Endothelial cell of umbilical vein (primary cell): Measurements from ENCODE around the gene TMCO1. TPM values are rescaled to one million over a fixed set of nuclear protein-coding genes. Genes with fewer than 3 reads are reported as not detected.
"Not testable (repeated sequence)": the region's sequence is repeated elsewhere in the genome, so short reads cannot be mapped to it uniquely, and the experiment has no call there.

Source experiments
- BruUV-seq: library from RNA; stranded (reverse); fragments of 400-500 nt; replicated peaks from 2 replicates; lab custom pipeline; 2021; lab: Mats Ljungman, UMichigan
- CTCF ChIA-PET: fragments of 300-600, 350-600 bp; sonication (Branson Sonifier 250); formaldehyde crosslinking; loops from one replicate; lab custom pipeline; 2021; ENCODE audit warnings: antibody characterized with exemption, inconsistent platforms; lab: Charles Lee
- POLR2A ChIA-PET: fragments of 300-600, 350-600 bp; sonication (Branson Sonifier 250); formaldehyde crosslinking; loops from one replicate; lab custom pipeline; 2021; ENCODE audit warnings: antibody characterized with exemption, inconsistent platforms; lab: Charles Lee
- DNase-seq: peaks from one replicate; pipeline ENCODE4 v3.0.0-alpha.2; 2011; ENCODE audit warnings: low read depth, low spot score
- FAIRE-seq: peaks from 2 replicates; lab custom pipeline; 2011; peaks lifted over from hg19 to GRCh38; lab: Jason Lieb, UNC
- H2AFZ ChIP-seq: 2 replicates; pipeline ENCODE4 v1.6.0; 2012; ENCODE audit warnings: low read depth, low read length, control low read depth, inconsistent platforms
- H3K27ac ChIP-seq: 2 replicates; pipeline ENCODE4 v1.5.1; 2011; ENCODE audit warnings: low read depth, mild to moderate bottlenecking, control low read depth, low read length, moderate library complexity; ENCODE audit not compliant: insufficient read depth
- H3K27me3 ChIP-seq, 2 experiments: 2 replicates each; pipeline versions ENCODE4 v1.6.0 to v1.6.1; 2011; ENCODE audit warnings: low read length in 2 of 2, mixed read lengths in 1 of 2; ENCODE audit not compliant: control insufficient read depth in 2 of 2, insufficient read depth in 2 of 2
- H3K36me3 ChIP-seq, 2 experiments: 2 replicates in 1 of 2; 3 replicates in 1 of 2; pipeline ENCODE4 v1.5.1; 2011; ENCODE audit warnings: low read length in 2 of 2, mild to moderate bottlenecking in 1 of 2, moderate library complexity in 1 of 2; ENCODE audit not compliant: control insufficient read depth in 2 of 2, insufficient read depth in 2 of 2; ENCODE audit errors: extremely low read depth in 1 of 2
- H3K4me1 ChIP-seq: 3 replicates; pipeline ENCODE4 v1.5.1; 2011; ENCODE audit warnings: mild to moderate bottlenecking, low read length; ENCODE audit not compliant: control insufficient read depth, insufficient read depth; ENCODE audit errors: extremely low read depth
- H3K4me2 ChIP-seq: 2 replicates; pipeline ENCODE4 v1.6.1; 2011; ENCODE audit warnings: low read length, control low read depth, mixed read lengths; ENCODE audit not compliant: insufficient read depth
- H3K4me3 ChIP-seq, 3 experiments: fragments of 200-600 bp in 1 of 3; sonication (generic), shearing (Covaris generic) in 1 of 3; replicated peaks in 1 of 3; 2 replicates each; pipeline ENCODE4 v1.5.1; 2011 to 2016; ENCODE audit warnings: control low read depth in 3 of 3, low read length in 3 of 3, mild to moderate bottlenecking in 2 of 3, inconsistent platforms in 1 of 3, low read depth in 1 of 3, moderate library complexity in 1 of 3; ENCODE audit not compliant: insufficient read depth in 1 of 3
- H3K79me2 ChIP-seq: 2 replicates; pipeline ENCODE4 v1.6.0; 2012; ENCODE audit warnings: low read length, inconsistent platforms; ENCODE audit not compliant: control insufficient read depth, insufficient read depth
- H3K9ac ChIP-seq: replicated peaks from 2 replicates; pipeline ENCODE3; 2011; ENCODE audit warnings: low read length, control low read depth; ENCODE audit not compliant: insufficient read depth; ENCODE audit errors: extremely low read depth
- H3K9me1 ChIP-seq: replicated peaks from 3 replicates; pipeline ENCODE4 v1.6.0; 2011; ENCODE audit warnings: mild to moderate bottlenecking, low read length; ENCODE audit not compliant: control insufficient read depth, insufficient read depth; ENCODE audit errors: extremely low read depth
- H3K9me3 ChIP-seq: replicated peaks from 2 replicates; pipeline ENCODE4 v1.5.1; 2012; ENCODE audit warnings: low read length, inconsistent platforms; ENCODE audit not compliant: control insufficient read depth, insufficient read depth
- H4K20me1 ChIP-seq: replicated peaks from 2 replicates; pipeline ENCODE3; 2011; ENCODE audit warnings: mild to moderate bottlenecking, low read length; ENCODE audit not compliant: control insufficient read depth, insufficient read depth; ENCODE audit errors: extremely low read depth
- EZH2 ChIP-seq: IDR thresholded peaks from 2 replicates; pipeline ENCODE4 v1.6.1; 2012; ENCODE audit warnings: borderline replicate concordance, low read depth, mild to moderate bottlenecking, moderate library complexity, low read length, inconsistent platforms; ENCODE audit not compliant: severe bottlenecking
- FOS ChIP-seq: IDR thresholded peaks from 2 replicates; pipeline ENCODE4 v1.6.1; 2011; ENCODE audit warnings: mild to moderate bottlenecking, low read length, moderate library complexity, borderline replicate concordance; ENCODE audit not compliant: insufficient read depth
- GATA2 ChIP-seq: IDR thresholded peaks from 2 replicates; pipeline ENCODE4 v1.7.0; 2011; ENCODE audit warnings: low read depth, mild to moderate bottlenecking, moderate library complexity, mixed read lengths, low read length; ENCODE audit not compliant: insufficient read length, insufficient read depth
- JUN ChIP-seq: IDR thresholded peaks from 2 replicates; pipeline ENCODE4 v1.6.1; 2011; ENCODE audit warnings: borderline replicate concordance, low read depth; ENCODE audit not compliant: insufficient read length, insufficient read depth
- MYC ChIP-seq: IDR thresholded peaks from one replicate; pipeline ENCODE4 v1.6.1; 2011; ENCODE audit warnings: mild to moderate bottlenecking, low read depth, low read length
- POLR2A ChIP-seq: IDR thresholded peaks from 2 replicates; pipeline ENCODE4 v1.6.1; 2012; ENCODE audit warnings: low read depth, mild to moderate bottlenecking, control low read depth, low read length
- POLR2AphosphoS5 ChIP-seq: IDR thresholded peaks from 2 replicates; pipeline ENCODE4 v1.6.1; 2012; ENCODE audit warnings: low read depth, mild to moderate bottlenecking, control low read depth, low read length, moderate library complexity; ENCODE audit not compliant: insufficient read depth
- dilution Hi-C: fragments of 300-500 bp; cut with MboI; formaldehyde crosslinking; loops from one replicate; pipeline ENCODE4 v1.15.0; 2019; ENCODE audit warnings: low sequenced_read_pairs; ENCODE audit not compliant: extremely low pct_ligation_motif_present
- intact Hi-C: fragments of 100-400 bp; cut with micrococcal nuclease; formaldehyde crosslinking; loops from one replicate; pipeline ENCODE4 v1.10.0; 2022
- polyA plus RNA-seq, 4 experiments: library from polyadenylated mRNA; depleted of rRNA in 3 of 4; stranded (reverse) in 3 of 4; unstranded in 1 of 4; fragments of >200 nt; gene quantifications; 2 replicates each; pipeline versions ENCODE4 v1.2.1 to v1.2.3, GENCODE V29; 2011 to 2012; ENCODE audit warnings: missing spikeins in 1 of 4
- total RNA-seq: library from RNA; stranded (reverse); gene quantifications from 2 replicates; pipeline ENCODE4 v1.2.3, GENCODE V29; 2021
- TF ChIP-seq, protein P1 (sequence below), 2 donors: IDR thresholded peaks; 1 replicate in 1 of 2; 2 replicates in 1 of 2; pipeline ENCODE4 v1.5.1; 2011; ENCODE audit warnings: low read length in 2 of 2, mild to moderate bottlenecking in 2 of 2, moderate library complexity in 2 of 2, control low read depth in 1 of 2, inconsistent platforms in 1 of 2, low read depth in 1 of 2; ENCODE audit not compliant: insufficient read depth in 1 of 2; ENCODE audit errors: extremely low read depth in 1 of 2
- TF ChIP-seq, protein P2 (sequence below): IDR thresholded peaks from 2 replicates; pipeline ENCODE4 v1.6.1; 2011; ENCODE audit not compliant: insufficient read depth, insufficient read length

Gene TMCO1
- total and polyA plus RNA-seq, 2 donors (not counting 3 experiments of a cell fraction or from before 2014, with no cell fraction given) = 86.0 to 93.4 TPM

DNA sequence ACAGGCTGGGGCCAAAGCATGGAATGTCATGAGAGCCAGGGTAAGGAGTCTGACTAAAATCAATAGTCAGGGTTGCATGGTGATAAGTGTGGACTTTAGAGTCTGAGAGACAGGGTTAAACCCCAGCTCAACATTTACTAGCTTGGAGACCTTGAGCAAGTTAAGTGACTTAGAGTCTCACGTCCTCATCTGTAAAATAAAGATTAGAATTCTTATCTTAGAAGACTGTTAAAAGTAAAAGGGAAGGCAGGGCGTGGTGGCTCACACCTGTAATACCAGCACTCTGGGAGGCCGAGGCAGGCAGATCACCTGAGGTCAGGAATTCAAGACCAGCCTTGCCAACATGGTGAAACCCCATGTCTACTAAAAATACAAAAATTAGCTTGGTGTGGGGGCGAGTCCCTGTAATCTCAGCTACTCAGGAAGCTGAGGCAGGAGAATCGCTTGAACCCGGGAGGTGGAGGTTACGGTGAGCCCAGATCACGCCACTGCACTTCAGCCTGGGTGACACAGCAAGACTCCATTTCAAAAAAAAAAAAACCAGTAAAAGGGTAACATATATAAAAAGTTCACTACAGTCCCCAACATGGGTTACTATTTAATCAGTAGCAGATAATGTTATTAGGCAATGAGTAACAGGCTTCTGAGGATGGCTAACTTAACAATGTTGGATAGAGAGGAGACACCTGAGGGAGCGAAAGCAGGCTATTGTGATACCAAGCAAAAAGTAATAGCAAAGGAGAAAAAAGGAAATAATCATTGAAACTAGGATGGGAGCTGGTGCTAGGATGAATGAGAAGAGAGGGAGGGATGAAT, 20.8 kb downstream of the TMCO1 start:
- no peaks in the 10 kb centered on the region for H3K9me1 ChIP-seq
- no peak for FAIRE-seq
- H3K9me3 ChIP-seq = no peaks in the 10 kb centered on the region
- intact Hi-C loops = no loop called here
- H3K36me3 ChIP-seq = peaks cover 3% of the 10 kb centered on the region in 2 experiments
- no peaks in the 10 kb centered on the region for H3K27me3 ChIP-seq
- H3K4me2 ChIP-seq = no peak overlapping the region
- no peak for DNase-seq
- H3K4me3 ChIP-seq = no peak overlapping the region
- dilution Hi-C loops = no loop called here
- BruUV-seq = no TSS peak
- CTCF ChIA-PET = interaction anchor here (2.0 kb wide), 1 partner anchor 177 kb away, joined by 4 read pairs; no protein-coding TSS in a partner anchor
- H3K9ac ChIP-seq = no peak overlapping the region
- no peak overlapping the region for H3K27ac ChIP-seq
- no peak overlapping the region for H2AFZ ChIP-seq
- TF ChIP-seq FOS (no peak), MYC (no peak), JUN (no peak), GATA2 (no peak), EZH2 (no peak), POLR2AphosphoS5 (no peak), POLR2A (no peak)
- TF ChIP-seq, protein P1, sequence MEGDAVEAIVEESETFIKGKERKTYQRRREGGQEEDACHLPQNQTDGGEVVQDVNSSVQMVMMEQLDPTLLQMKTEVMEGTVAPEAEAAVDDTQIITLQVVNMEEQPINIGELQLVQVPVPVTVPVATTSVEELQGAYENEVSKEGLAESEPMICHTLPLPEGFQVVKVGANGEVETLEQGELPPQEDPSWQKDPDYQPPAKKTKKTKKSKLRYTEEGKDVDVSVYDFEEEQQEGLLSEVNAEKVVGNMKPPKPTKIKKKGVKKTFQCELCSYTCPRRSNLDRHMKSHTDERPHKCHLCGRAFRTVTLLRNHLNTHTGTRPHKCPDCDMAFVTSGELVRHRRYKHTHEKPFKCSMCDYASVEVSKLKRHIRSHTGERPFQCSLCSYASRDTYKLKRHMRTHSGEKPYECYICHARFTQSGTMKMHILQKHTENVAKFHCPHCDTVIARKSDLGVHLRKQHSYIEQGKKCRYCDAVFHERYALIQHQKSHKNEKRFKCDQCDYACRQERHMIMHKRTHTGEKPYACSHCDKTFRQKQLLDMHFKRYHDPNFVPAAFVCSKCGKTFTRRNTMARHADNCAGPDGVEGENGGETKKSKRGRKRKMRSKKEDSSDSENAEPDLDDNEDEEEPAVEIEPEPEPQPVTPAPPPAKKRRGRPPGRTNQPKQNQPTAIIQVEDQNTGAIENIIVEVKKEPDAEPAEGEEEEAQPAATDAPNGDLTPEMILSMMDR (IDR thresholded peaks at IDR 0.05; ENCODE audit: extremely low read depth in 1 of 2, insufficient read depth in 1 of 2, low read depth in 1 of 2, low read length in 2 of 2) = no peak
- TF ChIP-seq, protein P2, sequence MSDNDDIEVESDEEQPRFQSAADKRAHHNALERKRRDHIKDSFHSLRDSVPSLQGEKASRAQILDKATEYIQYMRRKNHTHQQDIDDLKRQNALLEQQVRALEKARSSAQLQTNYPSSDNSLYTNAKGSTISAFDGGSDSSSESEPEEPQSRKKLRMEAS = no peak
- no peaks in the 10 kb centered on the region for H4K20me1 ChIP-seq
- H3K79me2 ChIP-seq = no peaks in the 10 kb centered on the region
- H3K4me1 ChIP-seq = no peaks in the 10 kb centered on the region
- POLR2A ChIA-PET = no interaction called here

DNA sequence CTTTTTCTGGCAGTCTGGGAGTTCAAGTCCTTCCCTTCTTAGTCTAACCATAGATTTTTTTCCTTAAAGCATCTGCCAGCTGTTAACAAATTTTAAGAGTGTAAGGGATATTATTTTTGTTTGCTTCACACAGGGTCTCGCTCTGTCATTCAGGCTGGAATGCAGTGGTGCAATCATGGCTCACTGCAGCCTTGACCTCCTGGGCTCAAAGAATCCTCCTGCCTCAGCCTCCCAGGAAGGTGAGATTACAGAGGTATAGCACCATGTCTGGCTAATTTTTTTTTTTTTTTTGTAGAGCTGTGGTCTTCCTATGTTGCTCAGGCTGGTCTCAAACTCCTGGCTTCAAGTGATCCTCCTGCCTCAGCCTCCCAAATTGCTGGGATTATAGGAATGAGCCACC, 23.8 kb downstream of the TMCO1 start:
- peaks cover 9 to 12% of the 10 kb centered on the region in 2 experiments for H3K36me3 ChIP-seq
- BruUV-seq, H3K9me3 ChIP-seq: not testable (repeated sequence)

More for the DNA sequence above, 23.8 kb downstream of the TMCO1 start:
- H3K27ac ChIP-seq, H3K79me2 ChIP-seq, H3K4me2 ChIP-seq, FAIRE-seq, H3K9me1 ChIP-seq, H3K4me3 ChIP-seq, H4K20me1 ChIP-seq, H3K27me3 ChIP-seq, H3K4me1 ChIP-seq, DNase-seq, dilution Hi-C loops, H3K9ac ChIP-seq, intact Hi-C loops, H2AFZ ChIP-seq: not testable (repeated sequence)
- POLR2A ChIA-PET = interaction anchor here (0.7 kb wide), 1 partner anchor 102 kb away, joined by 4 read pairs; no protein-coding TSS in a partner anchor
- CTCF ChIA-PET = interaction anchor here (1.2 kb wide), 1 partner anchor 148 kb away, joined by 3 read pairs; no protein-coding TSS in a partner anchor
